Right atrium auricular region (tissue), 2 donors: ENCODE measurements around the gene ZBTB21. TPM values are rescaled to one million over a fixed set of nuclear protein-coding genes. Genes with fewer than 3 reads are reported as not detected.

Source experiments
- DNase-seq: peaks from one replicate; pipeline ENCODE4 v3.0.0-alpha.2; 2019; ENCODE audit warnings: low spot score
- H3K27ac ChIP-seq, 2 donors: fragments of 200-600 bp; sonication (generic); 1 replicate in 1 of 2; 2 replicates in 1 of 2; pipeline ENCODE4 v1.5.1; 2016 to 2019
- H3K27me3 ChIP-seq, 2 donors: fragments of 200-600 bp; sonication (generic); one replicate each; pipeline versions ENCODE4 v1.5.1 to v1.6.0; 2017 to 2019
- H3K36me3 ChIP-seq: fragments of 200-600 bp; sonication (generic); one replicate; pipeline ENCODE4 v1.5.1; 2016
- H3K4me1 ChIP-seq, 2 donors: fragments of 200-600 bp; sonication (generic); one replicate each; pipeline versions ENCODE4 v1.5.1 to v1.6.0; 2017 to 2019
- H3K4me3 ChIP-seq, 2 donors: fragments of 200-600 bp; sonication (generic); 1 replicate in 1 of 2; 2 replicates in 1 of 2; pipeline ENCODE4 v1.5.1; 2017 to 2019; ENCODE audit warnings: mild to moderate bottlenecking in 1 of 2, moderate library complexity in 1 of 2
- H3K9me3 ChIP-seq, 2 donors: fragments of 200-600 bp; sonication (generic); one replicate each; pipeline ENCODE4 v1.5.1; 2019
- total RNA-seq, 2 donors: library from RNA; depleted of rRNA; stranded (reverse); fragments of >200 nt; gene quantifications; one replicate each; pipeline ENCODE4 v1.1.0, GENCODE V29; 2016
- TF ChIP-seq, protein P1 (sequence below), 2 donors: fragments of 200-600 bp; sonication (generic); IDR thresholded peaks; one replicate each; pipeline ENCODE4 v1.5.1; 2019; ENCODE audit warnings: antibody characterized with exemption in 2 of 2

ZBTB21 gene
- total RNA-seq, 2 donors from 2014 or later, result 5.5 to 10.3 TPM

DNA sequence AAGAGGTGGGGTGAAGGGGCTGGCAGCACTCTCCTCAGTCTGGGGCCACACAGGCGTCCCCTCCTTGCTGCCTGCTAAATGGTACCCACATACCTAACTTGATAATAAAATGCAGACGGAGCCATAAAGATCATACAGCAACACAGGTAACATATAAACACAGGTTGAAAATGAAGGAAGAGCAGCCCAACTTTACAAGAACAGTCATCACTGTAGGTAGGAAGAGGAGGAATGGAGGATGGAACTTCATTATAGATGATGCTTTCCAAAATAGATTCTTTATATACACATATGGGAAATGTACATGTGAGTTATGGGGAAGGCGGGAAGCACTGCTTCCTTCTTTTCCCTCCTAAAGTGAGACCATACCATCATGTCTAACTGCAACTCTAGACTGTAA is 69.7 kb downstream of the ZBTB21 start:
- TF ChIP-seq, protein P1, sequence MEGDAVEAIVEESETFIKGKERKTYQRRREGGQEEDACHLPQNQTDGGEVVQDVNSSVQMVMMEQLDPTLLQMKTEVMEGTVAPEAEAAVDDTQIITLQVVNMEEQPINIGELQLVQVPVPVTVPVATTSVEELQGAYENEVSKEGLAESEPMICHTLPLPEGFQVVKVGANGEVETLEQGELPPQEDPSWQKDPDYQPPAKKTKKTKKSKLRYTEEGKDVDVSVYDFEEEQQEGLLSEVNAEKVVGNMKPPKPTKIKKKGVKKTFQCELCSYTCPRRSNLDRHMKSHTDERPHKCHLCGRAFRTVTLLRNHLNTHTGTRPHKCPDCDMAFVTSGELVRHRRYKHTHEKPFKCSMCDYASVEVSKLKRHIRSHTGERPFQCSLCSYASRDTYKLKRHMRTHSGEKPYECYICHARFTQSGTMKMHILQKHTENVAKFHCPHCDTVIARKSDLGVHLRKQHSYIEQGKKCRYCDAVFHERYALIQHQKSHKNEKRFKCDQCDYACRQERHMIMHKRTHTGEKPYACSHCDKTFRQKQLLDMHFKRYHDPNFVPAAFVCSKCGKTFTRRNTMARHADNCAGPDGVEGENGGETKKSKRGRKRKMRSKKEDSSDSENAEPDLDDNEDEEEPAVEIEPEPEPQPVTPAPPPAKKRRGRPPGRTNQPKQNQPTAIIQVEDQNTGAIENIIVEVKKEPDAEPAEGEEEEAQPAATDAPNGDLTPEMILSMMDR (IDR thresholded peaks at IDR 0.05), result no peak
- H3K4me1 ChIP-seq, result no peaks in the 10 kb centered on the region
- no peak for DNase-seq
- no peaks in the 10 kb centered on the region for H3K36me3 ChIP-seq
- no peaks in the 10 kb centered on the region for H3K9me3 ChIP-seq
- no peaks in the 10 kb centered on the region for H3K27me3 ChIP-seq
- no peak overlapping the region for H3K27ac ChIP-seq
- H3K4me3 ChIP-seq, result no peak overlapping the region

DNA sequence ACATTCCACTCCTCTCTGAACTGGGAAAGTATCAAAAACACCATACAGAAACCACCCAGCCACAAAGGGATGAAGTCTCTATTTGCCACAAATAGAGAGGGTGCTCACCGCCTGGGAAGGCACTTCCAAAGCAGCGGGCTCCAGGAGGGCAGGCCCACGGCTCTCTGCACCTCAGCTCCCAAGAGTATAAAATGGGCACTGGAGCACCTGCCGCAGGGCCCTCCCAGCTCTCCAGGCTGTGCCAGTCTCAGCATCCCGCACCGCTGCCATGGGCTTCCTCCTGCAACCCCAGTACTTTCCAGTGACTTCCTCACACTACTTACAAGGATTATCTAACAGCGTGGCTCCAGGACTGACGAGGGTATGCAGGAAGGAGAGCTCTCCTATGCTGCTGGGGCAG is 70.8 kb downstream of the ZBTB21 start:
- no peaks in the 10 kb centered on the region for H3K4me1 ChIP-seq
- no peaks in the 10 kb centered on the region for H3K36me3 ChIP-seq
- no peak overlapping the region for H3K4me3 ChIP-seq
- TF ChIP-seq, protein P1 (IDR thresholded peaks at IDR 0.05), result no peak
- no peaks in the 10 kb centered on the region for H3K27me3 ChIP-seq
- no peaks in the 10 kb centered on the region for H3K9me3 ChIP-seq
- no peak for DNase-seq
- no peak overlapping the region for H3K27ac ChIP-seq

Other genes starting within 250 kb of the ZBTB21 start
- gene RIPK4, start 243.3 kb downstream of the ZBTB21 start, total RNA-seq, result 1 to 10 TPM; 2.1 to 3.5 TPM
- 1 to 10 TPM; 2.6 to 4.2 TPM for gene PRDM15, start 131.0 kb downstream of the ZBTB21 start, total RNA-seq
- 1 to 10 TPM; 8.6 to 9.1 TPM for gene C2CD2, start 56.3 kb downstream of the ZBTB21 start, total RNA-seq
- gene UMODL1, start 61.0 kb upstream of the ZBTB21 start, total RNA-seq, result not detected
- 10 to 100 TPM in 1 of 2 donors, 1 to 10 TPM in 1; 7.9 to 12.3 TPM for gene ABCG1, start 208.8 kb upstream of the ZBTB21 start, total RNA-seq